ENCODE data around the gene KLHL29.

GRCh38 chr2:23434721-23435121 lies 49.7 kb downstream of the KLHL29 start:
- TF ChIP-seq CTCF (IDR thresholded peaks at IDR 0.05) = no peak
- TF ChIP-seq POLR2A (IDR thresholded peaks at IDR 0.05) = no peak

Data from thyroid gland (tissue), 4 donors.